Measurements from ENCODE around the gene HIP1.
A peak's percentile ranks its signal among the peaks of the same experiment; 100 is the strongest.

The HIP1 gene

GRCh38 chr7:75653651-75654050 lies 85.1 kb downstream of the HIP1 start:
- Histone ChIP-seq H2BK120ac (ENCODE audit: insufficient read depth, low read length, poor library complexity) (no peak overlapping the region), H3K14ac (ENCODE audit: low read length) (no peak overlapping the region), H3K27ac (ENCODE audit: low read depth, low read length) (no peak overlapping the region), H3K4me3 (ENCODE audit: low read depth, low read length) (no peak overlapping the region), H3K9me3 (ENCODE audit: insufficient read depth, low read depth, low read length) (no peaks in the 10 kb centered on the region), H2AFZ (ENCODE audit: insufficient read depth, low read length, poor library complexity) (no peak overlapping the region), H2BK12ac (ENCODE audit: low read length) (no peak overlapping the region), H3K4ac (ENCODE audit: low read depth, low read length) (no peak overlapping the region), H3K79me1 (ENCODE audit: low read length) (no peaks in the 10 kb centered on the region), H3K4me2 (ENCODE audit: low read length) (no peak overlapping the region), H3K23ac (ENCODE audit: low read length) (no peak overlapping the region), H2BK5ac (ENCODE audit: low read depth, low read length, poor library complexity) (no peak overlapping the region), H4K91ac (ENCODE audit: low read depth, low read length) (no peak overlapping the region), H3K9ac (ENCODE audit: low read length) (no peak overlapping the region), H3K79me2 (ENCODE audit: control insufficient read depth, insufficient read depth, low read length, poor library complexity) (no peaks in the 10 kb centered on the region), H3K4me1 (ENCODE audit: control insufficient read depth in 1 of 2, insufficient read depth in 2 of 2, low read length in 2 of 2) (peaks cover 0 to 7% of the 10 kb centered on the region in 2 experiments), H3K27me3 (ENCODE audit: insufficient read depth, low read length) (no peaks in the 10 kb centered on the region), H2AK5ac (ENCODE audit: low read length) (no peak overlapping the region), H4K8ac (ENCODE audit: low read depth, low read length) (no peak overlapping the region), H3K18ac (ENCODE audit: low read length) (no peak overlapping the region), H3K36me3 (ENCODE audit: control insufficient read depth in 1 of 2, insufficient read depth in 2 of 2, low read length in 2 of 2) (no peaks in the 10 kb centered on the region), H4K12ac (ENCODE audit: low read depth, low read length) (no peak overlapping the region)
- WGBS (ENCODE audit: extremely low coverage, insufficient coverage, insufficient read length) = no CpG with 5 or more reads among the region's 7 CpGs
- no peak for DNase-seq

- Histone ChIP-seq H3K14ac (ENCODE audit: low read length) (no peak overlapping the region), H3K79me2 (ENCODE audit: control insufficient read depth, insufficient read depth, low read length, poor library complexity) (no peaks in the 10 kb centered on the region), H3K36me3 (ENCODE audit: control insufficient read depth in 1 of 2, insufficient read depth in 2 of 2, low read length in 2 of 2) (no peaks in the 10 kb centered on the region), H3K23ac (ENCODE audit: low read length) (no peak overlapping the region), H3K18ac (ENCODE audit: low read length) (no peak overlapping the region), H3K27me3 (ENCODE audit: insufficient read depth, low read length) (no peaks in the 10 kb centered on the region), H2BK120ac (ENCODE audit: insufficient read depth, low read length, poor library complexity) (no peak overlapping the region), H3K4me3 (ENCODE audit: low read depth, low read length) (no peak overlapping the region), H3K4ac (ENCODE audit: low read depth, low read length) (no peak overlapping the region), H4K91ac (ENCODE audit: low read depth, low read length) (no peak overlapping the region), H2AFZ (ENCODE audit: insufficient read depth, low read length, poor library complexity) (no peak overlapping the region), H3K9ac (ENCODE audit: low read length) (no peak overlapping the region), H3K9me3 (ENCODE audit: insufficient read depth, low read depth, low read length) (no peaks in the 10 kb centered on the region), H3K79me1 (ENCODE audit: low read length) (no peaks in the 10 kb centered on the region), H2BK5ac (ENCODE audit: low read depth, low read length, poor library complexity) (no peak overlapping the region), H2BK12ac (ENCODE audit: low read length) (no peak overlapping the region), H2AK5ac (ENCODE audit: low read length) (no peak overlapping the region), H3K4me1 (ENCODE audit: control insufficient read depth in 1 of 2, insufficient read depth in 2 of 2, low read length in 2 of 2) (peaks cover 0 to 7% of the 10 kb centered on the region in 2 experiments), H4K8ac (ENCODE audit: low read depth, low read length) (no peak overlapping the region), H3K27ac (ENCODE audit: low read depth, low read length) (no peak overlapping the region), H4K12ac (ENCODE audit: low read depth, low read length) (no peak overlapping the region), H3K4me2 (ENCODE audit: low read length) (no peak overlapping the region)
- no peak for DNase-seq
- WGBS (ENCODE audit: extremely low coverage, insufficient coverage, insufficient read length) = no CpG with 5 or more reads among the region's 1 CpG
These were observed 86.0 kb downstream of the HIP1 start for GRCh38 chr7:75652788-75653187.

- Histone ChIP-seq H2BK12ac (ENCODE audit: low read length) (no peak overlapping the region), H3K27ac (ENCODE audit: low read depth, low read length) (no peak overlapping the region), H3K4ac (ENCODE audit: low read depth, low read length) (no peak overlapping the region), H4K8ac (ENCODE audit: low read depth, low read length) (no peak overlapping the region), H4K91ac (ENCODE audit: low read depth, low read length) (no peak overlapping the region), H2BK5ac (ENCODE audit: low read depth, low read length, poor library complexity) (no peak overlapping the region), H4K12ac (ENCODE audit: low read depth, low read length) (no peak overlapping the region), H3K27me3 (ENCODE audit: insufficient read depth, low read length) (no peaks in the 10 kb centered on the region), H2AFZ (ENCODE audit: insufficient read depth, low read length, poor library complexity) (no peak overlapping the region), H3K79me2 (ENCODE audit: control insufficient read depth, insufficient read depth, low read length, poor library complexity) (no peaks in the 10 kb centered on the region), H3K23ac (ENCODE audit: low read length) (no peak overlapping the region), H3K4me2 (ENCODE audit: low read length) (no peak overlapping the region), H3K9ac (ENCODE audit: low read length) (peak overlapping the region; percentile 48), H3K4me3 (ENCODE audit: low read depth, low read length) (no peak overlapping the region), H2AK5ac (ENCODE audit: low read length) (no peak overlapping the region), H3K18ac (ENCODE audit: low read length) (no peak overlapping the region), H3K4me1 (ENCODE audit: control insufficient read depth in 1 of 2, insufficient read depth in 2 of 2, low read length in 2 of 2) (peaks cover 0 to 7% of the 10 kb centered on the region in 2 experiments), H3K79me1 (ENCODE audit: low read length) (no peaks in the 10 kb centered on the region), H3K14ac (ENCODE audit: low read length) (no peak overlapping the region), H2BK120ac (ENCODE audit: insufficient read depth, low read length, poor library complexity) (no peak overlapping the region), H3K9me3 (ENCODE audit: insufficient read depth, low read depth, low read length) (no peaks in the 10 kb centered on the region), H3K36me3 (ENCODE audit: control insufficient read depth in 1 of 2, insufficient read depth in 2 of 2, low read length in 2 of 2) (no peaks in the 10 kb centered on the region)
- no CpG with 5 or more reads among the region's 9 CpGs for WGBS (ENCODE audit: extremely low coverage, insufficient coverage, insufficient read length)
- no peak for DNase-seq
These were observed 88.1 kb downstream of the HIP1 start for GRCh38 chr7:75650681-75651080.

GRCh38 chr7:75650062-75650461 lies 88.7 kb downstream of the HIP1 start:
- no peak for DNase-seq
- Histone ChIP-seq H3K14ac (ENCODE audit: low read length) (no peak overlapping the region), H2BK12ac (ENCODE audit: low read length) (no peak overlapping the region), H3K9ac (ENCODE audit: low read length) (no peak overlapping the region), H2AFZ (ENCODE audit: insufficient read depth, low read length, poor library complexity) (no peak overlapping the region), H3K27me3 (ENCODE audit: insufficient read depth, low read length) (no peaks in the 10 kb centered on the region), H3K79me2 (ENCODE audit: control insufficient read depth, insufficient read depth, low read length, poor library complexity) (no peaks in the 10 kb centered on the region), H3K36me3 (ENCODE audit: control insufficient read depth in 1 of 2, insufficient read depth in 2 of 2, low read length in 2 of 2) (no peaks in the 10 kb centered on the region), H3K4me2 (ENCODE audit: low read length) (peak overlapping the region; percentile 2), H3K4me1 (ENCODE audit: control insufficient read depth in 1 of 2, insufficient read depth in 2 of 2, low read length in 2 of 2) (peaks cover 0 to 7% of the 10 kb centered on the region in 2 experiments), H4K12ac (ENCODE audit: low read depth, low read length) (no peak overlapping the region), H3K23ac (ENCODE audit: low read length) (no peak overlapping the region), H3K79me1 (ENCODE audit: low read length) (no peaks in the 10 kb centered on the region), H3K18ac (ENCODE audit: low read length) (no peak overlapping the region), H2AK5ac (ENCODE audit: low read length) (no peak overlapping the region), H3K4ac (ENCODE audit: low read depth, low read length) (no peak overlapping the region), H2BK120ac (ENCODE audit: insufficient read depth, low read length, poor library complexity) (no peak overlapping the region), H2BK5ac (ENCODE audit: low read depth, low read length, poor library complexity) (no peak overlapping the region), H3K27ac (ENCODE audit: low read depth, low read length) (no peak overlapping the region), H4K8ac (ENCODE audit: low read depth, low read length) (no peak overlapping the region), H4K91ac (ENCODE audit: low read depth, low read length) (no peak overlapping the region), H3K9me3 (ENCODE audit: insufficient read depth, low read depth, low read length) (no peaks in the 10 kb centered on the region), H3K4me3 (ENCODE audit: low read depth, low read length) (no peak overlapping the region)
- WGBS (ENCODE audit: extremely low coverage, insufficient coverage, insufficient read length) = no CpG with 5 or more reads among the region's 7 CpGs

Data from trophoblast cell (in vitro differentiated cells and primary cell).